DND-41 (cell line): ENCODE data around the gene PEF1.
A peak's percentile ranks its signal among the peaks of the same experiment; 100 is the strongest.
"Not testable (repeated sequence)": the region's sequence is repeated elsewhere in the genome, so short reads cannot be mapped to it uniquely, and the experiment has no call there.

Source experiments
- ATAC-seq: fragments of 200-7000 bp; cut with Tn5 transposase; 3 replicates; pipeline ENCODE4 v1.9.1; 2021; ENCODE audit warnings: low read depth; ENCODE audit not compliant: insufficient read depth
- DNase-seq: peaks from one replicate; pipeline ENCODE4 v3.0.0-alpha.2; 2020
- H2AFZ ChIP-seq: 2 replicates; pipeline ENCODE4 v1.6.0; 2012; ENCODE audit warnings: low read depth, low read length
- H3K27ac ChIP-seq: 2 replicates; pipeline ENCODE4 v1.5.1; 2012; ENCODE audit warnings: low read length, inconsistent platforms
- H3K27me3 ChIP-seq: fragments of 200-600 bp; sonication (generic); 2 replicates; pipeline ENCODE4 v1.6.0; 2012; ENCODE audit warnings: low read length, mild to moderate bottlenecking, inconsistent platforms; ENCODE audit not compliant: insufficient read depth, poor library complexity
- H3K36me3 ChIP-seq: 2 replicates; pipeline ENCODE4 v1.5.1; 2012; ENCODE audit warnings: low read length, inconsistent platforms; ENCODE audit not compliant: insufficient read depth
- H3K4me1 ChIP-seq: 2 replicates; pipeline ENCODE4 v1.5.1; 2012; ENCODE audit warnings: mild to moderate bottlenecking, low read length; ENCODE audit not compliant: insufficient read depth
- H3K4me2 ChIP-seq: 2 replicates; pipeline ENCODE4 v1.6.0; 2012; ENCODE audit warnings: mild to moderate bottlenecking, moderate library complexity, low read length, inconsistent platforms; ENCODE audit not compliant: insufficient read depth
- H3K4me3 ChIP-seq, 2 experiments: fragments of 200-600 bp in 1 of 2; shearing (Covaris generic) in 1 of 2; 2 replicates each; pipeline ENCODE4 v1.5.1; 2012 to 2016; ENCODE audit warnings: inconsistent platforms in 2 of 2, low read length in 2 of 2, mild to moderate bottlenecking in 2 of 2, low read depth in 1 of 2, moderate library complexity in 1 of 2
- H3K79me2 ChIP-seq: 2 replicates; pipeline ENCODE4 v1.6.0; 2012; ENCODE audit warnings: low read length, inconsistent platforms; ENCODE audit not compliant: insufficient read depth
- H3K9ac ChIP-seq: 2 replicates; pipeline ENCODE4 v1.6.0; 2012; ENCODE audit warnings: low read depth, mild to moderate bottlenecking, inconsistent platforms, low read length, moderate library complexity
- H3K9me3 ChIP-seq: 2 replicates; pipeline ENCODE4 v1.5.1; 2012; ENCODE audit warnings: low read length, moderate library complexity, mild to moderate bottlenecking, inconsistent platforms; ENCODE audit not compliant: insufficient read depth, severe bottlenecking
- H4K20me1 ChIP-seq: 2 replicates; pipeline ENCODE4 v1.6.0; 2012; ENCODE audit warnings: low read length; ENCODE audit not compliant: insufficient read depth
- EZH2 ChIP-seq: IDR thresholded peaks from 3 replicates; pipeline ENCODE4 v1.6.1; 2012; ENCODE audit warnings: borderline replicate concordance, low read depth, mild to moderate bottlenecking, moderate library complexity, low read length, inconsistent platforms; ENCODE audit not compliant: severe bottlenecking
- TF ChIP-seq, protein P1 (sequence below): IDR thresholded peaks from 2 replicates; pipeline ENCODE4 v1.5.1; 2012; ENCODE audit warnings: borderline replicate concordance, low read length, moderate library complexity, mild to moderate bottlenecking; ENCODE audit not compliant: poor library complexity, severe bottlenecking; ENCODE audit errors: extremely low read depth

PEF1 gene

GRCh38 chr1:31591425-31592093 lies 53.1 kb downstream of the PEF1 start:
- no peak for ATAC-seq
- TF ChIP-seq EZH2: no peak
- TF ChIP-seq, protein P1, sequence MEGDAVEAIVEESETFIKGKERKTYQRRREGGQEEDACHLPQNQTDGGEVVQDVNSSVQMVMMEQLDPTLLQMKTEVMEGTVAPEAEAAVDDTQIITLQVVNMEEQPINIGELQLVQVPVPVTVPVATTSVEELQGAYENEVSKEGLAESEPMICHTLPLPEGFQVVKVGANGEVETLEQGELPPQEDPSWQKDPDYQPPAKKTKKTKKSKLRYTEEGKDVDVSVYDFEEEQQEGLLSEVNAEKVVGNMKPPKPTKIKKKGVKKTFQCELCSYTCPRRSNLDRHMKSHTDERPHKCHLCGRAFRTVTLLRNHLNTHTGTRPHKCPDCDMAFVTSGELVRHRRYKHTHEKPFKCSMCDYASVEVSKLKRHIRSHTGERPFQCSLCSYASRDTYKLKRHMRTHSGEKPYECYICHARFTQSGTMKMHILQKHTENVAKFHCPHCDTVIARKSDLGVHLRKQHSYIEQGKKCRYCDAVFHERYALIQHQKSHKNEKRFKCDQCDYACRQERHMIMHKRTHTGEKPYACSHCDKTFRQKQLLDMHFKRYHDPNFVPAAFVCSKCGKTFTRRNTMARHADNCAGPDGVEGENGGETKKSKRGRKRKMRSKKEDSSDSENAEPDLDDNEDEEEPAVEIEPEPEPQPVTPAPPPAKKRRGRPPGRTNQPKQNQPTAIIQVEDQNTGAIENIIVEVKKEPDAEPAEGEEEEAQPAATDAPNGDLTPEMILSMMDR: no peak
- peaks cover 4% of the 10 kb centered on the region; the same call in 1 of the 2 replicates for H4K20me1 ChIP-seq
- no peak overlapping the region for H3K9ac ChIP-seq
- no peak overlapping the region for H3K4me3 ChIP-seq
- no peaks in the 10 kb centered on the region for H3K4me1 ChIP-seq
- DNase-seq: no peak
- H3K79me2 ChIP-seq: no peaks in the 10 kb centered on the region
- H3K4me2 ChIP-seq: no peak overlapping the region
- H3K27ac ChIP-seq: no peak overlapping the region
- H3K9me3 ChIP-seq: no peaks in the 10 kb centered on the region
- no peaks in the 10 kb centered on the region for H3K27me3 ChIP-seq
- no peaks in the 10 kb centered on the region for H3K36me3 ChIP-seq
- H2AFZ ChIP-seq: no peak overlapping the region

GRCh38 chr1:31588751-31589515 lies 55.7 kb downstream of the PEF1 start:
- no peak overlapping the region for H3K9ac ChIP-seq
- no peaks in the 10 kb centered on the region for H3K36me3 ChIP-seq
- no peaks in the 10 kb centered on the region for H3K27me3 ChIP-seq
- H3K27ac ChIP-seq: no peak overlapping the region
- H3K9me3 ChIP-seq: no peaks in the 10 kb centered on the region
- ATAC-seq (no peak), DNase-seq (no peak)
- no peak overlapping the region for H3K4me2 ChIP-seq
- no peak overlapping the region for H2AFZ ChIP-seq
- H3K4me3 ChIP-seq: no peak overlapping the region
- TF ChIP-seq, protein P1: no peak
- TF ChIP-seq EZH2: no peak
- H4K20me1 ChIP-seq: peaks cover 6% of the 10 kb centered on the region
- H3K79me2 ChIP-seq: no peaks in the 10 kb centered on the region
- H3K4me1 ChIP-seq: no peaks in the 10 kb centered on the region

DNA sequence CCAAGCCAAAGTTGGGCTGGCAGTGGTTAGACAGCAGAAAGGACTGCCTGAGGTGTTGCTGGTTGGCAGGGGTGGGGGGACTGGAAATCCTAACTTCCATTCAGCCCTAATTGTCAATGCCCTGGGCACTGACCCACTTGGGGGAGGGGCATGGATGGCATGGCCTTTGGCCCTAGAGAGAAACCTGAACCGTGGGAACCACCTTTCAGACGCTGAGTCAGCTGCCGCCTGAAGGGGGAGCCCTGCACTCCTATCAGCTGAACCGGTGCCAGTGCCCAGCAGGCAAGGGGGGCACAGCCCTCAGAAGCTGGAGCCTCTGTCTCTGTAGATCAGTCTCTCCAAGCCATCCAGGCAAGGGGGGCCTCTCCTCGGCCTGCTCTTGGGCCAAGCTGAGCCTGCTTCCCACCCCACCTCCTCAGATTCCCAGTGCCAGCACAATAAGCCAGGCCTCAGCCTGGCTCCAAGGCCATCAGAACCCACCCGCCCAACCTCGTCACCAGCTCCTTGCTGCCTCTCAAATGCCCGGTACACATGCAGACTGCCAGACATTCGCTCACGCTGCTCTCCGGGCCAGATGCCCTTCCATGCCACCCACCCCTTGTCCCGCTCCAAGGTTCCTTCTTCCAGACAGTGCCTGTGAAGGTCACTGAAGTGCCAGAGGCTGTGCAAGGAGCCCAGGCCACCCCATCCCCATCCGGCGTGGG lies 56.8 kb downstream of the PEF1 start:
- no peak overlapping the region for H3K27ac ChIP-seq
- H3K27me3 ChIP-seq: no peaks in the 10 kb centered on the region
- DNase-seq: peak; percentile 61
- no peaks in the 10 kb centered on the region for H3K4me1 ChIP-seq
- no peak overlapping the region for H3K4me3 ChIP-seq
- H3K9ac ChIP-seq: no peak overlapping the region
- TF ChIP-seq, protein P1: peak; percentile 83
- TF ChIP-seq EZH2: no peak
- H3K79me2 ChIP-seq: no peaks in the 10 kb centered on the region
- no peak overlapping the region for H3K4me2 ChIP-seq
- H2AFZ ChIP-seq: no peak overlapping the region
- no peaks in the 10 kb centered on the region for H3K36me3 ChIP-seq
- peak; percentile 86 for ATAC-seq
- H4K20me1 ChIP-seq: peaks cover 4% of the 10 kb centered on the region; the same call in 1 of the 2 replicates
- no peaks in the 10 kb centered on the region for H3K9me3 ChIP-seq

- not testable (repeated sequence) for H3K4me1 ChIP-seq, H4K20me1 ChIP-seq, DNase-seq, H3K4me3 ChIP-seq, ATAC-seq, H3K9ac ChIP-seq, H2AFZ ChIP-seq, H3K79me2 ChIP-seq, H3K27me3 ChIP-seq, H3K27ac ChIP-seq, H3K36me3 ChIP-seq, H3K9me3 ChIP-seq, H3K4me2 ChIP-seq
Measured at GRCh38 chr1:31587328-31587699, 57.4 kb downstream of the PEF1 start.
